COLO668 (cell line): ENCODE measurements around the gene C10orf90.

ENCODE experiments used
- DNase-seq: peaks from one replicate; lab custom pipeline; 2025; ENCODE audit not compliant: unreplicated experiment; lab: John Stamatoyannopoulos, UW

C10orf90 gene

GRCh38 chr10:126670056-126670894 lies at the start of gene C10orf90:
TSS of gene C10orf90 (minus strand) at chr10:126670693. CDS start at chr10:126670480, 213 bp downstream.
- DNase-seq, result no peak

- DNase-seq, result no peak
Measured at GRCh38 chr10:126716366-126716765, 45.9 kb upstream of the C10orf90 start.

GRCh38 chr10:126713594-126713993 lies 43.1 kb upstream of the C10orf90 start:
- no peak for DNase-seq

GRCh38 chr10:126712681-126713080 lies 42.2 kb upstream of the C10orf90 start:
- DNase-seq, result no peak

- no peak for DNase-seq
Measured at GRCh38 chr10:126705951-126706565, 35.6 kb upstream of the C10orf90 start.

- DNase-seq, result no peak
Measured at GRCh38 chr10:126705131-126705530, 34.6 kb upstream of the C10orf90 start.

GRCh38 chr10:126704649-126705048 lies 34.2 kb upstream of the C10orf90 start:
- no peak for DNase-seq

- DNase-seq, result no peak
Measured at GRCh38 chr10:126702181-126702580, 31.7 kb upstream of the C10orf90 start.

- no peak for DNase-seq
Measured at GRCh38 chr10:126701526-126701925, 31.0 kb upstream of the C10orf90 start.

- DNase-seq, result no peak
Measured at GRCh38 chr10:126696684-126697083, 26.2 kb upstream of the C10orf90 start.

GRCh38 chr10:126691456-126691855 lies 21.0 kb upstream of the C10orf90 start:
- DNase-seq, result no peak

GRCh38 chr10:126690534-126690933 lies 20.0 kb upstream of the C10orf90 start:
- DNase-seq, result no peak

- DNase-seq, result no peak
Measured at GRCh38 chr10:126689461-126689994, 19.0 kb upstream of the C10orf90 start.

GRCh38 chr10:126687121-126687606 lies 16.7 kb upstream of the C10orf90 start:
- no peak for DNase-seq

GRCh38 chr10:126686719-126687118 lies 16.2 kb upstream of the C10orf90 start:
- DNase-seq, result no peak

GRCh38 chr10:126686268-126686667 lies 15.8 kb upstream of the C10orf90 start:
- DNase-seq, result no peak

- no peak for DNase-seq
Measured at GRCh38 chr10:126685756-126686155, 15.3 kb upstream of the C10orf90 start.

- no peak for DNase-seq
Measured at GRCh38 chr10:126684171-126684745, 13.8 kb upstream of the C10orf90 start.

- DNase-seq, result no peak
Measured at GRCh38 chr10:126683466-126683865, 13.0 kb upstream of the C10orf90 start.

GRCh38 chr10:126675656-126676438 lies 5.4 kb upstream of the C10orf90 start:
- DNase-seq, result no peak
